GM19438 (cell line): ENCODE measurements around the gene OLIG1.

Experiments
- ATAC-seq: cut with Tn5 transposase; IDR thresholded peaks from one replicate; pipeline ENCODE4 v1.9.1; 2021; ENCODE audit warnings: low read depth; ENCODE audit not compliant: unreplicated experiment

Gene OLIG1

GRCh38 chr21:33089395-33090119 is 19.6 kb downstream of the OLIG1 start:
- no peak for ATAC-seq

GRCh38 chr21:33096426-33096825 is 26.5 kb downstream of the OLIG1 start:
- ATAC-seq = no peak

- ATAC-seq = no peak
Observed at GRCh38 chr21:33099131-33099530, 29.2 kb downstream of the OLIG1 start.

- ATAC-seq = no peak
Observed at GRCh38 chr21:33101300-33101911, 31.5 kb downstream of the OLIG1 start.

- no peak for ATAC-seq
Observed at GRCh38 chr21:33105088-33105487, 35.1 kb downstream of the OLIG1 start.

GRCh38 chr21:33108228-33108627 is 38.3 kb downstream of the OLIG1 start:
- ATAC-seq = no peak

GRCh38 chr21:33109574-33110339 is 39.8 kb downstream of the OLIG1 start:
- no peak for ATAC-seq

GRCh38 chr21:33110340-33110715 is 40.4 kb downstream of the OLIG1 start:
- ATAC-seq = no peak

- ATAC-seq = no peak
Observed at GRCh38 chr21:33111577-33111976, 41.6 kb downstream of the OLIG1 start.

GRCh38 chr21:33112151-33112550 is 42.2 kb downstream of the OLIG1 start:
- no peak for ATAC-seq

GRCh38 chr21:33112681-33113080 is 42.7 kb downstream of the OLIG1 start:
- no peak for ATAC-seq

- ATAC-seq = no peak
Observed at GRCh38 chr21:33113131-33113530, 43.2 kb downstream of the OLIG1 start.

- no peak for ATAC-seq
Observed at GRCh38 chr21:33114276-33114675, 44.3 kb downstream of the OLIG1 start.

GRCh38 chr21:33115631-33116510 is 45.9 kb downstream of the OLIG1 start:
- no peak for ATAC-seq

GRCh38 chr21:33116676-33117075 is 46.7 kb downstream of the OLIG1 start:
- ATAC-seq = no peak

GRCh38 chr21:33117101-33117888 is 47.4 kb downstream of the OLIG1 start:
- no peak for ATAC-seq
